Occipital lobe (tissue), 2 donors: ENCODE results near the gene AAK1. TPM values are rescaled to one million over a fixed set of nuclear protein-coding genes. Genes with fewer than 3 reads are reported as not detected.
"Not testable (repeated sequence)": the region's sequence is repeated elsewhere in the genome, so short reads cannot be mapped to it uniquely, and the experiment has no call there.

ENCODE experiments used
- DNase-seq: peaks from one replicate; lab custom pipeline; 2025; lab: John Stamatoyannopoulos, UW
- total RNA-seq: library from RNA; depleted of rRNA; stranded (reverse); fragments of >200 nt; gene quantifications from one replicate; pipeline ENCODE4 v1.2.3, GENCODE V29; 2014

Gene AAK1
- total RNA-seq = 37.7 TPM

DNA sequence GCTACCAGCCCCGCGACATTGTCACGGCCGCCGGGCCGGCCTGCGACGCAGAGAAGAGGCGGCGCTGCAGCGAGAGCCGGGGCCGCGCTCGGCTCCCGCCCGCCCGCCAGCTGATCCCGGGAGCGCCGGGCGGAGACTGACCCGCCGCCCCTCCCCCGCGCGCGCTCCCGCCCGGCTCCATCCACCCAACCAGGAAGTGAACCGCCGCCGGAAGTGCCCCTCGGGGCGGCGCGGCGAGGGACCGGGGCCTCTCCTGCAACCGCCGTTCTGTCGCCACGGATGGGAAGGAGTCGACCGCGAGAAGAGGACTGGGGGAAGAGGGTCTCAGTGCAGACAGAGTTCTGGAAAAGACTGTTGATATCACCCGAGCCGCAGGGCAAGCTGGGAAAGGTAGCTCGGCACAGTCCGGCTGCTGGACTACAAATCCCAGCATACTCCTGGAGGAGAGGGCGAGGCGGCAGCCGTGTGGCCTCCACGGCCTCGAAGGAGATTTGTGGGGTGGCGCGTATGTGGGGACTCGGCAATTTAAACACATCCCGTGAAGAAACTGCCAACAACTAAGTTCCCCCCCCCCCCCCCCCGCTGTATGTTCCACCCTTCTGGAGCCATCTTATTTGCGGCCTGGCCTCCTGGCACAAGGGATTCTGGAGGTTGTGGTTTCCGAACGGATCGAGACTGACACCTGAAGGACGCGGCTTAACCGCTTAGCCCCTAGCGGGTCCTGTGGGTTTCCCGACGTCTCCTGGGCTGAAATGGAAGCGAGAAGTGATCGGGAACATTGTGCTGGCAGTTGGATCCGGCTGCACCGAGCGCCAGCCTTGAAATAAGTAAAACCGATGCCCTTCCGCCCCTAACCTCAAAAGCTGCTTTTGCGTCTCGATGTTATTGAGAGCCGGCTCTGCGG, at the start of gene AAK1:
Gene AAK1 (minus strand): TSS at position 138 of the 904 bp plus-strand sequence. CDS start 699 bp downstream, outside the sequence.
- DNase-seq = peak; percentile 93

DNA sequence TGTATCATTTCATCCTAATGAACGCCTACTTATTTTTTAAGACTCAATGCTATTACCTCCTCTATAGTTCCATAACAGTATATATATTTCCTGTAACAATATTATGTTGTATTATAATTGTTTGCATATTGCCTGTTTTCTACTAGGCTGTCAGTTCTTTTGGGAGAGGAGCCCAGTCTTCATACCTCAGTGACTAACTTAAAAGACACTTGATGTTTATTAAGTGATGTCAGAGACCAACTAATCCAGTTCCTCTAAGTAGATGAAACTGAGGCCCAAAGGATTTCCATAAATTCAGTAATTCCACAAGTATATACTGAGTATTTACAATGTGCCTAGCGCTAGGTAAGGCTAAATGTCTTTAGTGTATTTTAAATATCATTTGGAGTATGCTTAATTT, 48.9 kb upstream of the AAK1 start:
- DNase-seq = no peak

DNA sequence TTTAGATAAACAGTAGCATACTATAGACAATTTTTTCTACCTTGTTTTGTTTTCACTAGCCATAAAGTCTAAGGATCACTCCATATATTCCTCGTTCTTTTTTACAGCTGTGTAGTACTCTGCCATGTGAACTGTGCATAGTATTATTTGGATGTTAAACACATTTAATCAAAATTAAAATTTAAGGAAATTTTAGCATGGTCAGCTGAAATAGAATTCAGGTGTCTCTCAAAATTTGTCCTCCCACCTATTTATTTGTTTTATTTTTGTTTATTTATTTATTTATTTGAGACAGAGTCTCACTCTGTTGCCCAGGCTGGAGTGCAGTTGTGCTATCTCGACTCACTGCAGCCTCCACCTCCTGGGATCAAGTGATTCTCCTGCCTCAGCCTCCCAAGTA, 46.4 kb upstream of the AAK1 start:
- no peak for DNase-seq

- DNase-seq = no peak
These were observed 45.9 kb upstream of the AAK1 start for GRCh38 chr2:69689466-69689865.

DNA sequence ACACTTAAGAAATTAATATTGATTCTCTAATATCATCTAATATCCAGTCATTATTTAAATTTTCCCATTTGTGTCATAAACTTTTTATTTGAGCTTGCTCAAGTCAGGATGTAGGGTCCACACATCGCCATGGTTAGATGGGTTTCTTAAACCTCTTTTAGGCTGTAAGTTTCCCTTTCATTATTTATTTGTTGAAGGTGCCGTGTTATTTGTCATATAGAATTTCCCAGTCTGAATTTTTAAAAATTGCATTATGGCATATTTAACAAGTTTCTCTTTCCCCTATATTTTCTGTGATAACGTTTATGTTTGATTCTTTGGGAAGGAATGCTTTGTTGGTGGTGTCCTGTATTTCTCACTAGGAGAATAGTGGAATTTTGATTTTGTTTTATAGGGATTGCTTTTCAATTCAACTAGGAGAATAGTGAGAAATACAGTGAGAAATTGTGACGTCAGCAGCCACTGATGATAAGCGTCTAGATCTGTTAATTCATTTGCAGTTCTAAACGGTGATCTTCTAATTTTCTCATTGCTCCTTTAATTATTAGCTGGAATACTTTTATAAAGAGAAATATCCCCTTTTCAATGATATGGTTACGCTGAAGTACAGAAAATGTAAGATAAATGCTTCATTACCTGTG, 44.6 kb upstream of the AAK1 start:
- no peak for DNase-seq

DNA sequence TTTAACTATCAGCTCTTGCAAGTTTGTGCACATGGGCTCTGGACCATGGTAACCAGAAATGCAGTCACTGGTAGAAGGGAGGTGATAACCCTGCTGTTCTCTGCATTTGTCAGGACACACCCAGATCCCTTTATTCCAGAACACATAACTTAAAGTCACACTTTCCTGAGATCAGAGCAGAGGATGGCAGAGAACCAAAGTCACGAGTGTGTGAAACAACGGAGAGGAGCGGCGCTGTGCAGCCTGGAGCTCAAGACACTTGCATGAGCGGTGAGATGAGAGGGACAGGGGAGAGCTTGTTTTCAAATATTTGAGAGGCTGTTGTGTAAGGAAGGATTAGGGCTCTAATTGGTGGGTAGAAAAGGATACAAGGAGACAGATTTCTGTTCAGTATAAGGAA, 43.3 kb upstream of the AAK1 start:
- DNase-seq = no peak

DNA sequence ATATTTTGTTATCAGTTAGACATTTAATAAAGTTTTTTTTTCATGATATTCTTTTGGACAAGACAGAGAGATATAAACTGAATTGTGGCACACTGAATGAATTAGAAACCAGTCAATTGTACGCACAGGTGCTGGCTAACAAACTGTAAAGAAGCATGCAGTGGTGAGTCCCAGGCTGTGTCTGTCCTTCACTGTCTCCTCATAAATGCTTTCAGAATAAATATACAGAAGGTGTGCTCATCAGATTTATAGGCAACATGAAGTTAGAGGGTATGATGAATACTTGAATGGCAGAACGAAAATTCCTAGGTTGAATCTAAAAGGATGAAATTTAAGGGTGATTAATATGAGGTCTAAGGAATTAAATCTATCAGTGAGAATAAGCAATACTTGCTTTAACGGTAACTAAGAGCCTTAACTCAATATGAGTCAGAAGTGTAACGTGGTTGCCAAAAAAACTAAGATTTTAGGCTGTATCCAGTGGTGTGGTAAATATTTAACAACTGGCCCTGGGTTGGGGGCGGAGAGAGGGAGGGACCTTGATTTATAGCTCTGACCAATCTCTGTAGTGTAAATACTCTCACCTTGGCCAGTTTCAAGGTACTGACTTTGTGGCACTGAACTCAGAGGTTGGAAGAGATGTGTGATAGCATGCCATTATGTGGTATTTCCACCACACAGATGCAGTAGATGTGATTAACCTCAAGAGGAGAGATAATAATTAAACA, 41.9 kb upstream of the AAK1 start:
- DNase-seq = no peak

DNA sequence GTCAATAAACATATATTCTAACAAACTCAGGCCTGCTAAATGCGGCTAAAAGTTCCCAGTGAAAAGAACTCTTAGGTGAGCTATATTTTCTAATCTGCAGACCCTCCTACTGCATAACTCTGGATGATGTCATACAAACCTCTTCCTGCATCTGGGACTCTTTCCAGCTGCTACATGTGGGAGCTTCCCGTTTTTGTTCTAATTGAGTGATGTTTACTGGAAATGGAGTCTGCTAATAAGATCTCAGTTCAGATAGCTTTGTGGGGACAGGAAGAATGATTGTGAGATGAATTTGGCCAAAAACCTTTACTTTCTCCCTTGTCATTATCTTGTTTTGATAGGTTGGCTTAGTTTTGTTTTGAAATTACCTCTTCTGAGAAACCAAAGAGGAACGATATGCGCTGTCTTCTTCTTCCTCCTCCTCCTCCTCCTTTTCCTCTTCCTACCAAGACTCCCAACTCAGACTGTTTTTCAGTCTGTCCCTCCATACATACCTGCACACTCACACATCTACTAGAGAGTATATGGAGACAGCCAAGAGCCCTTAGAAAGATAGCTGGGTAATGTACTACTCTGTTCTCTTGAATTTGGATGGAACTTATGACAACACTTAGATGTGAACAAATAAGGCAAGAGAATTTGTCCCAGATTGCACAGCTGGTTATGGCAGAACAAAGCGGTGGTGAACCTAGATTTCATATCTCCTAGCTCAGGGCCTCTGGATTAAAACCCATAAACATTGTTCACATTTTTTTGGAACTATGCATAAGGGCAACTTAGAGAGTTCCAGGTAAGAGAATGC, 39.8 kb upstream of the AAK1 start:
- DNase-seq = no peak

- DNase-seq = no peak
These were observed 39.0 kb upstream of the AAK1 start for GRCh38 chr2:69682525-69682924.

DNA sequence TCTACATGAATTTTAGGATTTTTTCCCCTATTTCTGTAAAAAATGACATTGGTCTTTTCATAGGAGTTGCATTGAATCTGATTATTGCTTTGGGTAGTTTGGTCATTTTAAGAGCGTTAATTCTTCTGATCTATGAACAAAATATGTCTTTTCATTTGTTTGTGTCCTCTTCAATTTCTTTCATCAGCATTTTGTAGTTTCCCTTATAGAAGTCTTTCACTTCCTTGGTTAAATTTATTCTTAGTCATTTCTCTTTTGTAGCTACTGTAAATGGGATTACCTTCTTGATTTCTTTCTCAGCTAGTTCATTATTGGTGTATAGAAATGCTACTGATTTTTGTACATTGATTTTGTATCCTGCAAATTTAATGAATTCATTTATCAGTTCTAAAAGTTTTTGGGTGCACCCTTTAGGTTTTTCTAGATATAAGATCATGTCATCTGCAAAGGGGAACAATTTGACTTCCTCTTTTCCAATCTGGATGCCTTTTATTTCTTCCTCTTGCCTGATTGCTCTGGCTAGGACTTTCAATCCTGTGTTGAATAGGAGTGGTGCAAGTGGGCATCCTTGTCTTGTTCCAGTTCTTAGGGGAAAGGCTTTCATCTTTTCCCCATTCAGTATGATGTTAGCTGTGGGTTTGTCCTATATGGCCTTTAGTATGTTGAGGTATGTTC, 36.6 kb upstream of the AAK1 start:
- no peak for DNase-seq

GRCh38 chr2:69677914-69678313, 34.4 kb upstream of the AAK1 start:
- DNase-seq = no peak

- DNase-seq = no peak
These were observed 32.6 kb upstream of the AAK1 start for GRCh38 chr2:69676146-69676545.

GRCh38 chr2:69674316-69674670, 30.8 kb upstream of the AAK1 start:
- DNase-seq = no peak

GRCh38 chr2:69673098-69673497, 29.6 kb upstream of the AAK1 start:
- DNase-seq = not testable (repeated sequence)

GRCh38 chr2:69669666-69670065, 26.1 kb upstream of the AAK1 start:
- no peak for DNase-seq

GRCh38 chr2:69668598-69668997, 25.1 kb upstream of the AAK1 start:
- no peak for DNase-seq

DNA sequence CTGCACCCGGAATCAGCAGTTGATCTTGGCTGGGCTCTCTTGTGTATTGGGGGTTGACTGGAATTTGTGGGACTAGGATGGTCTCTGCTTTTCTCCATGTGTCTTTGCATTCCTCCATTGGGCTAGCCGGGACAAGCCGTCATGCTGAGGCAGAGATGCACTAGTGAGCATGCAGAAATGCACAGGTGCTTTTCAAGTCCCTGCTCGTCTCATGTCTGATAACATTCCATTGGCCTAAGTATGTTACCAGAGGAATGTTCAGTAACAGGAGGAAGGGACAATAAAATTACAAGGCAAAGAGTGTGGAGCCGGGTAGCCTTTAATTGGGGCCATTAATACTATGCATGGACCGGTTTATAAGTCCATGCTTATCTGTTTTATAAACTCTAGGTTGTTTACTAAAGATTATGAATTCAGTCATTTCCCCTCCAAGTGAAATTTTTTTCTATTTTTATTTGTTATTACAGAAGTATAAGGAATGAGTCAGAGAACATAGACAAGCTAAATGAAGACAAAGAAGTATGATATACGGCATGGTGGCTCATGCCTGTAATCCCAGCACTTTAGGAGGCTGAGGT, 24.4 kb upstream of the AAK1 start:
- DNase-seq = no peak

- no peak for DNase-seq
These were observed 21.6 kb upstream of the AAK1 start for GRCh38 chr2:69665152-69665551.

DNA sequence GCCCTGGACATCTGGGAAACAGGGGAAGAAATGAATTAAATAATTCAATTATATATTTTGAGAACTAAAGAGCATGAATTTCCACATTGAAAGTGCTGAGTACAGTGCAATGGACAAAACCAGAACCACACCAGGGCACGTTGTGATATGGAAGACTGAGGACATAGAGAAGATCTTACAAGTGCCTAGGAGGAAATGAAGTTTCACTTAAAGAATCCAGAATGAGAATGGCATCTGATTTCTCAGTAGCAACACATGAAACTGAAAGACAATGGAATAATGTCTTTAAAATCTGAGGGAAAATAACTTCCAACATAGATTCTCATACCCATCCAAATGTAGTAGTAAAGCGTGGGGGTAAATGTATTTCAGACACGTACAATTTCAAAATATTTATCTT, 20.3 kb upstream of the AAK1 start:
- no peak for DNase-seq

DNA sequence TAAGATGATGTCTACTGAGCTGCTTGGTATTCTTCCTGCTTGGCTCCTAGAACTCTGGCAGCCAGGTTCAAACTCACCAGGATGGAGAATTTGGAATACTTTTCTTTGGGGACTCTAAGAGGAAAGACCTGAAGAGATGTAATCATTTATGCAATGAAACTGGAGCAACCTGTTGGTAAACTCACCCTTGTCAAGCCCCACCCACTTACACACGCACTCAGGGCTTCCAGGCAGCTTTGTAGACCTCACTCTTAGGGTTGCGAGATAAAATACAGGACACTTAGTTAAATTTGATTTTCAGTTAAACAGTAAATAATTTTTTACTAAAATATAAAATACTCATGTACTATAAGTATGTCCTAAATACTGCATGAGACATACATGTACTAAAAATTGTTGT, 19.0 kb upstream of the AAK1 start:
- DNase-seq = not testable (repeated sequence)

- DNase-seq = no peak
These were observed 17.1 kb upstream of the AAK1 start for GRCh38 chr2:69660637-69661036.
